ENCODE results near the gene IQSEC2.

Gene IQSEC2

DNA sequence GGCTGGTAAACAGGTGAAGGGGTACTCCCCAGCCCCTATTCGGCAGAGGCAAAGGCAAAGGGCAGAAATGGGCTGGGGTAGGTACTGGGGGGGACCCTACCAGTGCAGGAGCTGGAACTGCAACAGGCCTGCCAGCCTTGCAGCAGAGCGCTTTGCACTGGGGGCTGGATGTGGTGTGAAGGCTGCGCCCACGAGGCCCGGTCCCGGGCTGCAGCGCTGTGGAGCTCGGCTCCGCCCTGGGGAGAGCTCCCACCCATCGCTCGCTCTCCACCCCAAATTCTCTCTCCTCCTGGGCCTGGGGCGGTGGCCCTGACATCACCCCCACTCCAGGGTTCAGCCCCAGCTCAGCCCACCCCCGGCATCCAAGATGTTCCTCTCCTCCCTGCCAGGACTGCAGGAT is 24.2 kb downstream of the IQSEC2 start:
- TF ChIP-seq, protein P1, sequence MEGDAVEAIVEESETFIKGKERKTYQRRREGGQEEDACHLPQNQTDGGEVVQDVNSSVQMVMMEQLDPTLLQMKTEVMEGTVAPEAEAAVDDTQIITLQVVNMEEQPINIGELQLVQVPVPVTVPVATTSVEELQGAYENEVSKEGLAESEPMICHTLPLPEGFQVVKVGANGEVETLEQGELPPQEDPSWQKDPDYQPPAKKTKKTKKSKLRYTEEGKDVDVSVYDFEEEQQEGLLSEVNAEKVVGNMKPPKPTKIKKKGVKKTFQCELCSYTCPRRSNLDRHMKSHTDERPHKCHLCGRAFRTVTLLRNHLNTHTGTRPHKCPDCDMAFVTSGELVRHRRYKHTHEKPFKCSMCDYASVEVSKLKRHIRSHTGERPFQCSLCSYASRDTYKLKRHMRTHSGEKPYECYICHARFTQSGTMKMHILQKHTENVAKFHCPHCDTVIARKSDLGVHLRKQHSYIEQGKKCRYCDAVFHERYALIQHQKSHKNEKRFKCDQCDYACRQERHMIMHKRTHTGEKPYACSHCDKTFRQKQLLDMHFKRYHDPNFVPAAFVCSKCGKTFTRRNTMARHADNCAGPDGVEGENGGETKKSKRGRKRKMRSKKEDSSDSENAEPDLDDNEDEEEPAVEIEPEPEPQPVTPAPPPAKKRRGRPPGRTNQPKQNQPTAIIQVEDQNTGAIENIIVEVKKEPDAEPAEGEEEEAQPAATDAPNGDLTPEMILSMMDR (IDR thresholded peaks at IDR 0.05) = no peak
- Histone ChIP-seq H3K4me1 (ENCODE audit: control insufficient read depth in 1 of 2, insufficient read depth in 1 of 2, low read depth in 1 of 2, low read length in 1 of 2) (peaks cover 0 to 1% of the 10 kb centered on the region in 2 experiments), H3K36me3 (no peaks in the 10 kb centered on the region)

DNA sequence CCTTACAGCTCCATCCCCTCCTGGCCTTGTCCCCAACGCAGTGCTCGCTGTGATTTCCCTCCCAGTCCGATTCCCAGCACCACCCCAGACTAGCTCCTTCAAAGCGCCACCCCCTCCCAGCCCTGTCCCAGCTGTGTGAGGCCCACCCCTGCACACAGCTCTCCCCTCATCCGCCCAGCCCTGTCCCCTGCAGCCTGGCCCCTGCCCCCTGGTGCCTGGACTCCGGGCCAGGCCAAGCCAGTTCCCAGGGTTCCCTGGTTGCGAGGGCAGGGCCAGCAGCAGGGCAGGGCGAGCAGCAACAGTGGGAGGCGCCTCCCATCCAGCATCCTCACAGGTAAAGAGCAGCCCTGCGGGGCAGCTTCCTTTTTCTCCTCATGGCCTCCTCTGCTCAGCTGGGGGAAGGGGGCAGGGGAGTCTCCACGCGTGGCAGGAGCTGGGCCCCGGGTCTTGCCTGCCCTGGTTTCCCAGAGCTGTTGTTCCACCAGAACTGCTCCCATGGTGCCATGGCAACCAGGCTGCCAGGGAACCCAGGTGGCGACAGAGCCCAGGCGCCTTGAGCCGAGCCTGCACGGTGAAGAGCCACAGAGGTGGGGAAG is 24.8 kb downstream of the IQSEC2 start:
- Histone ChIP-seq H3K4me3 (ENCODE audit: low read depth in 1 of 2, low read length in 1 of 2) (no peak overlapping the region), H3K27me3 (peaks cover 4% of the 10 kb centered on the region), H3K27ac (no peak overlapping the region), H3K4me1 (ENCODE audit: control insufficient read depth in 1 of 2, insufficient read depth in 1 of 2, low read depth in 1 of 2, low read length in 1 of 2) (no peaks in the 10 kb centered on the region), H3K9me3 (no peaks in the 10 kb centered on the region), H3K36me3 (no peaks in the 10 kb centered on the region)
- TF ChIP-seq, protein P1 (IDR thresholded peaks at IDR 0.05) = no peak

More for the DNA sequence above, 24.2 kb downstream of the IQSEC2 start:
- Histone ChIP-seq H3K4me3 (ENCODE audit: low read depth in 1 of 2, low read length in 1 of 2) (no peak overlapping the region), H3K9me3 (no peaks in the 10 kb centered on the region), H3K27me3 (peaks cover 11% of the 10 kb centered on the region), H3K27ac (no peak overlapping the region)

DNA sequence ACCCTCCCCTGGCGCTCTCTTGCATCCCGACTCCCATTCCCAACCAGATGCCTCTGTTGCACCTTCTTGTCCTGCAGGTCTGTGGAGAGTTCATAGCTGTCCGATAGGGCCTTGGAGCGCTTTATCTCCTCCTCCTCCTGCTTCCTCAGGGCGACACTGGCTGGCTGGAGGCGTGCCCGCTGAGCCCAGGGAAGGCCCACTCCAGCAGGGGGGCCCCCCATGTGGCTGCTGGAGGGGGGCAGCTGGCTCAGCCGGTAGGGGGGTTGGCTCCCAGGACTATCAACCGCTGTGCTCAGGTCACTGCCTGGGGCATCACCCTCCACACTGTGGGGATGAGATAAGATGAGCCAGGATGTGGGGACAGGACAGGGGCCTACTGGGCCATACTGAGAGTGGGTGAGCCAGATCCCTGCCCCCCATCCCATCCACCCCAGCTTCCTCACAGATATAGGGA is 25.6 kb downstream of the IQSEC2 start:
- Histone ChIP-seq H3K9me3 (no peaks in the 10 kb centered on the region), H3K4me3 (ENCODE audit: low read depth in 1 of 2, low read length in 1 of 2) (no peak overlapping the region), H3K27me3 (no peaks in the 10 kb centered on the region), H3K4me1 (ENCODE audit: control insufficient read depth in 1 of 2, insufficient read depth in 1 of 2, low read depth in 1 of 2, low read length in 1 of 2) (no peaks in the 10 kb centered on the region), H3K27ac (no peak overlapping the region), H3K36me3 (no peaks in the 10 kb centered on the region)
- TF ChIP-seq, protein P1 (IDR thresholded peaks at IDR 0.05) = no peak

DNA sequence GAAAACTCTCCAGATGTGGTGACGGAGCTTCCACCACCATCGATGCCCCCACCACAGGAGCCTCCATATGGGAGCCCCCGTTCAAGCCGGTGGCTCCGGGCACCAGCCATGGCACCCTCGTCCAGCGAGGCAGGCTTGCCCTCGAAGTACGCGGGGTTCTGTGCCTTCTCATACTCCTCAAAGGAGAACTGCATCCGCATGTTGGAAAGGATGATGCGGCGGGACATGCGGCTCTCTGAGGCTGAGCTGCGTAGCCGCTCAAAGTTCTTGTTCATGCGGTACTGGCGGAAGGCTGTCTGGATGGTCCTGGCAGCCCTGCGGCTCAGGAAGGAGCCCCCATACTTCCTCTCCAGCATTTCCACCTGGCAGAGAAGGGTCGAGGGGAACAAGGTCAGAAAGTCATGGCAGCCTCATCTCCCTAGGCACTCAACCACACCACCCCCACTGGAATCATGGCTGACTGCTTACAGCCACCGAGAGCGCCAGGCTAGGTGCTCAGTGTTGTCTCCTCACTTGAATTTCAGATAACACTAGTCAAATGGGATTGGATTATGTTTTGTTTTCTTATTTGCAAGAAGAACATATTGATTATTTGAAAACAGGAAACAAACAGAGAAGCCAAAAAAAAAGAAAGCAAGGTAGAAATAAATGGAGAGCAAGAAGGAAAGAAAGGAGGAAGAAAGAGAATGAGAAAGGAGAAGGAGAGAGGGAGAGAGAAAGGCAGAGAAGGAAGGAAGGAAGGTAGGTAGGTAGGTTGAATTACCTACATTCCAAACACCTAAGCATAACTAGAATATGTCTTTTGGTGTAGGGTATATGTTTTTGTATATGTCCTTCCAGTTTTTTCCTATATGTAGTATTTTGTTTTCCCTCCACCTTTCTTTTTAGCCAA is 26.6 kb downstream of the IQSEC2 start:
- Histone ChIP-seq H3K27ac (no peak overlapping the region), H3K4me3 (ENCODE audit: low read depth in 1 of 2, low read length in 1 of 2) (no peak overlapping the region), H3K9me3 (no peaks in the 10 kb centered on the region), H3K4me1 (ENCODE audit: control insufficient read depth in 1 of 2, insufficient read depth in 1 of 2, low read depth in 1 of 2, low read length in 1 of 2) (no peaks in the 10 kb centered on the region), H3K27me3 (no peaks in the 10 kb centered on the region), H3K36me3 (no peaks in the 10 kb centered on the region)
- TF ChIP-seq, protein P1 (IDR thresholded peaks at IDR 0.05) = no peak

DNA sequence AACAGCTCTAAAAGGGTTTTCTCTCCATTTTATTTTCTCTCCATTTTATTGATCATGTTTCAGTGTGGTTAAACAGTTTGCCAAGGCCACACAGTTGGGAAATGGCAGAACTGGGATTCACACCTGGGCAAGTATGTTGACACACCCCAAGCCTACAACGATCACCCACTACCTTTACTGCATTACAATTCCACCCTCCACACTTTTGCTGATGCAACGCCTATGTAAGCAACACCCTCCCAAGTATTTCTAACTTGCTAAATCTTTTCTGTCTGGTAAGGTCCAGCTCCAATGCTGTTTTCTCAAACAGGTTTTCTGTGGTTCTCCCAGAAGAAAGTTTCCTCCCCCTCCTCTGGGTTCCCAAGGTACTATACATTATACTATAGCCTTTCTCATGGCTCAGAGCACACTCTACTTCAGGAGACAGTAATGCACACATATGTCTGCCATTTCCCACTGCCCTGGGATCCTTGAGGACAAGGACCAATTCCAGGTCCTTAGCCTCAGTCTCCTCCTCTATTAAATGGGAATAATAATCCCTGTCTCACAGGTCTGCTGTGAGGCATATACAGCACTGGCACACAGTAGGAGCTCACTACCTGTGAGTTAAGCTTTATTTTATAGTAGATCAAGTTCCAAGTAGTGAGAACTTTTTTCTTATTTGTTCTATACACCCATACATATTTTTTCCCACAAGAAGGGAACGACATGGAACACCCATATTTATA is 27.9 kb downstream of the IQSEC2 start:
- H3K27me3 ChIP-seq = no peaks in the 10 kb centered on the region
- no peaks in the 10 kb centered on the region for H3K4me1 ChIP-seq (ENCODE audit: control insufficient read depth in 1 of 2, insufficient read depth in 1 of 2, low read depth in 1 of 2, low read length in 1 of 2)
- H3K9me3 ChIP-seq = no peaks in the 10 kb centered on the region
- no peak overlapping the region for H3K27ac ChIP-seq
- TF ChIP-seq, protein P1 (IDR thresholded peaks at IDR 0.05) = no peak
- no peaks in the 10 kb centered on the region for H3K36me3 ChIP-seq
- no peak overlapping the region for H3K4me3 ChIP-seq (ENCODE audit: low read depth in 1 of 2, low read length in 1 of 2)

All from neutrophil (primary cell).